Hindlimb muscle (tissue), 1 donor: ENCODE measurements around the gene FTSJ3. TPM values are rescaled to one million over a fixed set of nuclear protein-coding genes. Genes with fewer than 3 reads are reported as not detected.
"Not testable (repeated sequence)": the region's sequence is repeated elsewhere in the genome, so short reads cannot be mapped to it uniquely, and the experiment has no call there.

Source experiments
- DNase-seq: peaks from one replicate; pipeline ENCODE4 v3.0.0-alpha.2; 2013
- polyA plus RNA-seq: library from polyadenylated mRNA; unstranded; fragments of 120-200 nt; gene quantifications from one replicate; pipeline ENCODE4 v1.2.1, GENCODE V29; 2013; ENCODE audit not compliant: insufficient read length

The FTSJ3 gene, protein sequence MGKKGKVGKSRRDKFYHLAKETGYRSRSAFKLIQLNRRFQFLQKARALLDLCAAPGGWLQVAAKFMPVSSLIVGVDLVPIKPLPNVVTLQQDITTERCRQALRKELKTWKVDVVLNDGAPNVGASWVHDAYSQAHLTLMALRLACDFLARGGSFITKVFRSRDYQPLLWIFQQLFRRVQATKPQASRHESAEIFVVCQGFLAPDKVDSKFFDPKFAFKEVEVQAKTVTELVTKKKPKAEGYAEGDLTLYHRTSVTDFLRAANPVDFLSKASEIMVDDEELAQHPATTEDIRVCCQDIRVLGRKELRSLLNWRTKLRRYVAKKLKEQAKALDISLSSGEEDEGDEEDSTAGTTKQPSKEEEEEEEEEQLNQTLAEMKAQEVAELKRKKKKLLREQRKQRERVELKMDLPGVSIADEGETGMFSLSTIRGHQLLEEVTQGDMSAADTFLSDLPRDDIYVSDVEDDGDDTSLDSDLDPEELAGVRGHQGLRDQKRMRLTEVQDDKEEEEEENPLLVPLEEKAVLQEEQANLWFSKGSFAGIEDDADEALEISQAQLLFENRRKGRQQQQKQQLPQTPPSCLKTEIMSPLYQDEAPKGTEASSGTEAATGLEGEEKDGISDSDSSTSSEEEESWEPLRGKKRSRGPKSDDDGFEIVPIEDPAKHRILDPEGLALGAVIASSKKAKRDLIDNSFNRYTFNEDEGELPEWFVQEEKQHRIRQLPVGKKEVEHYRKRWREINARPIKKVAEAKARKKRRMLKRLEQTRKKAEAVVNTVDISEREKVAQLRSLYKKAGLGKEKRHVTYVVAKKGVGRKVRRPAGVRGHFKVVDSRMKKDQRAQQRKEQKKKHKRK
- 35.5 TPM for polyA plus RNA-seq

DNA sequence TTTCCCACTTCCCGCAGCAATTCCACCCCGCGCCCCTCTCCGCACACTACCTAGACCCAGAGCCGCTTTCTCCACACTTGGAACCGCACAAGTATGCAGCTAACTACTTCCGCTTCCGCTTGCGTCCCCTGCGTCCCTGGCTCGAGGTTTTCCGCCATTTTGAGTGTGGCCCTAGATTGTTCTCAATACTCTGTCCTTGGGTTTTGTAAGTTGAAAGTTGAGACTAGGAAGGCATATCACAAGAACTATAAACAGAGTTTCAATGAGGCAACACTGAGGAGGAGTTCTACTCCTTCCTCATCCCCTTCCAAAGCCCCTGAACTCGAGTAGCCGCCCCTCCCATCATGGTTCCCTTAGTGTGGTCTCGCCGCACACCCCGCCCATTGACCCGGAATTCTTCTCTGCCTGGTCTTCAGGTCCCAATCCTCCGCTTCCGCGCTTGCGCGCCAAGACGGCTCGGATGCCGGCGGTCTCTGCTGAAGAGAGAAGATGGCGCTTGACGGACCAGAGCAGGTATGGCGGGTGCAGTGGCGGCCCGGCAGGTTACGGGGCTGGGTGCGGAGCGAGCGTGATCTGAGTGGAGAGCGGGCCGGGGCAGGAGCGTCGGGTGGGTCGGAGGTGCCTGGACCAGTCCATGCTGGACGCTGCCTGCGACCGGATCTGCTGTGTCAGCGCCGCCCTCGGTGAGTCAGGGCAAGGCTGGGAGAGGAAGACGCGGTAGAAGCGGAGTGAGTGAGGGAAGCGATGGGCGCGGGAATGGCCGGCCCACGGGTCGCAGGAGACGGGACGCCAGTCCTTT, at the start of gene FTSJ3, which contains the start of gene PSMC5:
Gene FTSJ3, minus strand, starts transcription at position 662 of the 799 bp plus-strand sequence. CDS start 761 bp downstream, outside the sequence.
Gene PSMC5, plus strand, starts transcription at position 430 of the 799 bp plus-strand sequence. Its CDS starts 60 bp downstream, at position 490.
- DNase-seq, result peak; percentile 98

- DNase-seq, result not testable (repeated sequence)
Observed at GRCh38 chr17:63874693-63875092, 47.2 kb upstream of the FTSJ3 start.

GRCh38 chr17:63874061-63874626, 46.7 kb upstream of the FTSJ3 start:
- DNase-seq, result not testable (repeated sequence)

DNA sequence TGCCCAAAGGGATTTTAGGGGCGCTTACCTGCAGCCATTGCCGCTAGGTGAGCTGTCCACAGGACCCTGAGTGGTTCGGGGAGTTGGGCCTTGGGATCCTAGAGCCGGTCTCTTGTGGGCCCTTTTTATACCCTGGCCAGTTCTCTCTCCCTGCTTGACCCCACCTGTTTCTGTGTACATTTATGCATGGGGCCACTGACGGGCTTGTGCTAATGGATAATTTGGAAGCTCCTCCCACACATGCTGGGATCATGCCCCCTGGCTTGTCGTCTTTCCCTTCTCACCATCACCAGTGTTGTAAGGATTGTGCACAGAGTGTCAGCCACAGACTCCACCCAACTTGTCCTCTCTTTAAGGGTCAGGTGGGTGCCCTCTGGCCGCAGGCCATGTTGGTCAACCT, 46.1 kb upstream of the FTSJ3 start, which contains the start of gene CSH2:
Gene CSH2, minus strand, starts transcription at position 101 of the 400 bp plus-strand sequence. Its CDS starts 63 bp downstream, at position 38.
- DNase-seq, result not testable (repeated sequence)

- not testable (repeated sequence) for DNase-seq
Observed at GRCh38 chr17:63871646-63872365, 44.3 kb upstream of the FTSJ3 start.

GRCh38 chr17:63870292-63870665, 42.8 kb upstream of the FTSJ3 start:
- DNase-seq, result not testable (repeated sequence)

DNA sequence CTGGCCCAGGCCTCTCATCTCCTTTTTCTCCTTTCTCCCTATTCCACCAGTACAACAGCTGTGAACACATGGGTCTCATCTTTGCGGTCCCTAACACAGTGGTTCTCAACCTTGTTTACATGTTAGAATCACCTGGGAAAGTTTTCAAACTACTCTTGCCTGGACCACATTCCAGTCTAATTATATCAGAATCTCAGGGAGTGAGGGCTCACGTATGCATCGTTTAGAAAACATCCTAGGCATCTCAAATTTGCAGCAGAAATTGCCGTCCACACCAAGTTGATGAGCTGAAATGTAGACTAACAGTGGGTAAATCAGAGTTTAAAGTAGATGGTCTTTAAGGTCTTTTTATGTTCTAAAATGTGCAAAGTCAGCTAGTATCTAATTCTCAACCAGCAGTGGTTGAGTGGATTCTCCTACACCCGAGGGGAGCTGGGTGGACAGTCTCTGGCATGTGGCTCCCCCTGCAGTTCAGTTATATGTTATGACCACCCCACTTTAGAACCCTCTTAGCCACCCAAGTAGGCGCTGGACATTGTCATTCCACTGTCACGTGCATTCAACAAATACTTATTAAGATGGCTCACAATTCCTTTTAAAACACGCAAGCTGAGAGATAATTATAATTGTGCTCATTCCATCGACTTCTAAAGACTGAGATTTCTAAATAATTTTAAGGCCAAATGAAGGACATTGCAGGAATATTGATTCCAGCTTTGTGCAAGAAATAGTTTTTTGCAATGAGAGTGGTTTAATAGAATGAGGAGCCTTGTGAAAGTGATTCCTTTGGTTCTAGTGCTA, 42.2 kb upstream of the FTSJ3 start:
- not testable (repeated sequence) for DNase-seq

GRCh38 chr17:63866625-63867024, 39.2 kb upstream of the FTSJ3 start:
- DNase-seq, result not testable (repeated sequence)

DNA sequence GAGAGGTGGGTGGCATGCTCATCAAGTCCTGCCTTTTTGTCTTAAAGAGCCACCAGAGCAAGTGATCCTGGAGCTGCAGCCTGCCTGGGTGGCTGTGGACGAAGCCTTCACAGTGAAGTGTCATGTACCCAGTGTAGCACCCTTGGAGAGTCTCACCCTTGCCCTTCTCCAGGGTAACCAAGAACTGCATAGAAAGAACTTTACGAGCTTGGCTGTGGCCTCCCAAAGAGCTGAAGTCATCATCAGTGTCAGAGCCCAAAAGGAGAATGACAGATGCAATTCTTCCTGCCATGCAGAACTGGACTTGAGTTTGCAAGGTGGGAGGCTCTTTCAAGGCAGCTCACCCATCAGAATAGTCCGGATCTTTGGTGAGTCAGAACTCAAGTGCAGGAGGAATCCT, 31.8 kb upstream of the FTSJ3 start:
- no peak for DNase-seq

GRCh38 chr17:63856425-63856824, 29.0 kb upstream of the FTSJ3 start:
- DNase-seq, result not testable (repeated sequence)

DNA sequence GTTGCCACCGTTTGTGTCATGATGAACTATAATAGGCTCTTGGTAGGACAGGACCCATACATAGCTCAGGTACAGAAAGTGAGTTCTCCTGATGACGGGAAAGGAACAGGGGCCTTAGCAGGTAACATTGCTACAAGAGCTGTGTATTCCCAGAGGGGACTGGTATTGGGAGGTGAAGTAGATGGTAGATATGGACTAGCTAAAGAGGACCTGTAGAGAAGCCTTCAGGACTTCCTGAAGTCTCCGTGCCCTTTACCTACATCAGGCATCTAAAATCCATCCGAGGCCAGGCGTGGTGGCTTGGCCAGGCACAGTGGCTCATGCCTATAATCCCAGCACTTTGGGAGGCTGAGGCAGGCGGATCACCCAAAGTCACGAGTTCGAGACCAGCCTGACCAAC, 27.7 kb upstream of the FTSJ3 start:
- DNase-seq, result no peak

DNA sequence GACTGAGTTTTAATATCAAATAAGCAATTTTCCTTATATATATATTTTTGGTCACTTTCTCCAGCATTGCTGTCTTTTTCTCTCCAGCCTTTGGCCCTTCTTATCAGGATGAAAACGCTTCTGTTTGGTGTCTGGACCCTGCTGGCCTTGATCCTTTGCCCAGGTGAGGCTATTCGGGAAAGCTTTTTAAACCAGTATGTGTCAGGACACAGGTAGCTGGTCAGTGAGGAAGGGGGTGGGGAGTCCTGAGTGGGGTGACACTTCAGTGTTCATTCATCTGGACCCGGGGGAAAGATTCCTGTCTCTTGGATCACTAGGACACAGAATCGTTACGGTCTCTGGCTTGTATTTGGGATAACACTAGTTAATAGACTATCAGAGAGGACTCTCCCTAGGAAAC, 27.2 kb upstream of the FTSJ3 start:
- no peak for DNase-seq

- no peak for DNase-seq
Observed at GRCh38 chr17:63853260-63853659, 25.8 kb upstream of the FTSJ3 start.

GRCh38 chr17:63850401-63850800, 22.9 kb upstream of the FTSJ3 start:
- no peak for DNase-seq

DNA sequence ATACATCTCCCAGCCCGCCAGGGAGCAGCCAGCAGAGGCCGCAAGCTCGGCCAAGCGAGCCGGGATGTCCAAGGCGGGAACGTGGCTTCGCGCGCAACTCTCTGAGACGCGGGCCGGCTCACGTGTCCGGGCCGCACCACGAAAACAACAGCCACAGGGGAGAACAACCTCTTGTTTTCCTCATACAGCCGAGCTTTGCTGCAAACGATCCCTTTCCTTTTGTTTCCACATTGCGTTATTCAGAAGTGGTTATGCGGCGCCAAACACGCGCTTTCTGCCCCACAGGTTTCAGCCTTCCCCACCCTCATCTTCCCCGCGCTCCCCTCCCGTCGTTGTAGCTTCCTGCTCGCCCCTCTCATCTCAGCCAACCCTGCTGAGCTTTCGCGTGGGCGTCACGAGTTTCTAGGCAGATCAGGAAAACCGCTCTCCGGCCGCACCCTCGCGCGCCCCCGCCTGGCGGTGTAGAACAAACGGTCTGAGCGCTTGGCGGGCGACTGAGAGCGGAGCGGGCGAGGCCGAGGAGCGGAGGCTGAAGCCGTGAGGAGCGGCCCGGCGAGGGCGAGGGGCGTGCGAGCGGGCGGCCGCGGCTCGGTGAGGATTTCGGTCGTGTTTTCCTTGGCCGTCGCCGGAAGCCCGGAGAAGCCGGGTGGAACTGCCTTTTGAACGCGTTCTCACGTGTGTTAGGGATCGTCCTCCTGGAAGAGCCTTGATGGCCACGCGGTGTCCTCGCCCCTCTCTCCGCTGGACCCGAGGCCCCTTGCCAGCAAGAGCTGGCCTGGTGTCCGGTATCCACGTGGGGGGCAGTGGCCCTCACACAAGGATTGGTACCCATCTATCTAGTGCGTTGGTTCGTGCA, 21.6 kb upstream of the FTSJ3 start:
- peak; percentile 90 for DNase-seq

GRCh38 chr17:63847525-63848249, 20.2 kb upstream of the FTSJ3 start:
- DNase-seq, result no peak

- DNase-seq, result no peak
Observed at GRCh38 chr17:63845509-63845908, 18.0 kb upstream of the FTSJ3 start.

DNA sequence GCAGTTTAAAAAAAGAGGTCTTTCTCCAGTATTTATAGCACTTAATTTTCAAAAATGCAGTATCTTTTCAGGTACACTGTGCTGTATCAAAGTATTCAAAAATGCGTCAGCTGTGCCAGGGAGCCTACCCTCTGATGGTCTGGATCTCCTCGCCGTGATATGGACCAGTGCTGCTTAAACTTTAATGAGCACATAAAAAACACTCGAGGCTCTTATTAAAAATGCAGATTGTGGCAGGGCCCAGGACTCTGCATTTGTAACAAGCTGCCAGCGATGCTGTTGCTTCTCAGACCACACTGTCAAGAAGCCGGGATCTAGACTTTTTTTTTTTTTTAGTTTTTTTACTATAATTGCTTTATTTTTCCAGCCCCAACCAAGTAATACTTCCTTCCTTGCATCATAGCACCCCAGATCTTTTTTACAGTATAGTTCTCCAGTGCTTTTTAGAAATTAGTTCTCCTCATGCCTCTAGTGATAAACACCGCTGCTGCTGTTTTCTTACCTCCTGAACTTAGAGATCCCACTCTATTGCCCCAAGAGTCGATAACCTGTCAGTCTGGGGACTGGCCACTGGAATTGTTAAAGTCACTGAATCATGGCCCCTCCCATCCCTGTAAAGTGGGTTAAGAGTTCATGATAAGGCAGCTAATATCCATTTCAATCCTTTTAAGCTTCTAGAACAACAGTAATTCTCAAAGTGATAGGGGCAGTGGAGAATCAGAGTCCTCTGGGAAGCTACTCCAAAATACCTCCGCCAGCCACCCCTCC, 16.6 kb upstream of the FTSJ3 start:
- no peak for DNase-seq
